ENCODE data around the gene DSTN.

DNA sequence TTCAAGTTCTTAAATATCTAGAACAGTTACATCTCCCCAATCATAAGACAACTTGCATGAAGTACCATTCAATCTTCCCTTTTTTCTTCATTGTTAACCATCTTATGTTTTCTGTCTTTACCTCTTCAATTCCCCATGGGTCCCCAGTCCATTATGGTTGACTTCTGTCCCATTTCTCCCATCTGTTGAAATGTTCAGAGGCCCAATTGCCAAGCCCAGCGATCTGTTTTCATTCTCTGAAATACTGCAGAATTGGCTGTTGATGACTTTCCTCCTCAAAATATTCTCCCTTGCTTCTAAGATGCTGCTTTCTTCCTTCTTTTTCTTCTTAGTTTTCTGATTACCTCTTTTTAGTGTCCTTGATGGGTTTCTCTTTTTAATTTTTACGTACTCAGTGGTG, 26.0 kb downstream of the DSTN start:
- no peak for TF ChIP-seq POLR2AphosphoS5 (IDR thresholded peaks at IDR 0.05)
- TF ChIP-seq, protein P1, sequence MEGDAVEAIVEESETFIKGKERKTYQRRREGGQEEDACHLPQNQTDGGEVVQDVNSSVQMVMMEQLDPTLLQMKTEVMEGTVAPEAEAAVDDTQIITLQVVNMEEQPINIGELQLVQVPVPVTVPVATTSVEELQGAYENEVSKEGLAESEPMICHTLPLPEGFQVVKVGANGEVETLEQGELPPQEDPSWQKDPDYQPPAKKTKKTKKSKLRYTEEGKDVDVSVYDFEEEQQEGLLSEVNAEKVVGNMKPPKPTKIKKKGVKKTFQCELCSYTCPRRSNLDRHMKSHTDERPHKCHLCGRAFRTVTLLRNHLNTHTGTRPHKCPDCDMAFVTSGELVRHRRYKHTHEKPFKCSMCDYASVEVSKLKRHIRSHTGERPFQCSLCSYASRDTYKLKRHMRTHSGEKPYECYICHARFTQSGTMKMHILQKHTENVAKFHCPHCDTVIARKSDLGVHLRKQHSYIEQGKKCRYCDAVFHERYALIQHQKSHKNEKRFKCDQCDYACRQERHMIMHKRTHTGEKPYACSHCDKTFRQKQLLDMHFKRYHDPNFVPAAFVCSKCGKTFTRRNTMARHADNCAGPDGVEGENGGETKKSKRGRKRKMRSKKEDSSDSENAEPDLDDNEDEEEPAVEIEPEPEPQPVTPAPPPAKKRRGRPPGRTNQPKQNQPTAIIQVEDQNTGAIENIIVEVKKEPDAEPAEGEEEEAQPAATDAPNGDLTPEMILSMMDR (IDR thresholded peaks at IDR 0.05) = no peak

Data from transverse colon (tissue), 4 donors.